GM19438 (cell line): ENCODE data around the gene XPR1.

ENCODE experiments used
- ATAC-seq: cut with Tn5 transposase; IDR thresholded peaks from one replicate; pipeline ENCODE4 v1.9.1; 2021; ENCODE audit warnings: low read depth; ENCODE audit not compliant: unreplicated experiment

XPR1 gene

DNA sequence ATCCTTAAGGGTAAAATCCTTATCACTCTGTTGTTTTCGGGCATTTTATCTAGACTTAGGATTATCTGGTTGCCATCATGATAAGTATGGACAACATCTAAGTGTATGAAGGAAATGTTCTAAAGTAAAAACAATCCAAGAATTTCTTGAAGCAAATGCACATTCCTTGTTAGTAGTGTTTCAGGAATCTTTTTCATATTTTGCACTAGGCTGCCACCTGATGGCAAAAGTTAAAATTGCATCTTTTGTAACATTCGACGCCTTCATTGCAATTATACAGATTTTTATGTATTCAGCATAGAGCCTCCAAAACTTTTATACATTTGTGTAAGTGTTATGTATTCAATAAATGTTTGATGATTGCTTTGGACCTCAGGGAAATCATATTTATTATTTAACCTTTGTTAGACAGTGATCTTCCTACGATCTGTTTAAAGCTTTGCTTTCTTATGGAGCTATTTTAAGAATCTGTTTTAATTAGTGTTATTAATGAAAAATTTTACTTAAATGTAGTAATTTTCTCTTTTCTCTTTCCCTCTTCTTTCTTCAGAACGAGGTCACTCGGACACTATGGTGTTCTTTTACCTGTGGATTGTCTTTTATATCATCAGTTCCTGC is 231.4 kb downstream of the XPR1 start:
- ATAC-seq, result no peak

DNA sequence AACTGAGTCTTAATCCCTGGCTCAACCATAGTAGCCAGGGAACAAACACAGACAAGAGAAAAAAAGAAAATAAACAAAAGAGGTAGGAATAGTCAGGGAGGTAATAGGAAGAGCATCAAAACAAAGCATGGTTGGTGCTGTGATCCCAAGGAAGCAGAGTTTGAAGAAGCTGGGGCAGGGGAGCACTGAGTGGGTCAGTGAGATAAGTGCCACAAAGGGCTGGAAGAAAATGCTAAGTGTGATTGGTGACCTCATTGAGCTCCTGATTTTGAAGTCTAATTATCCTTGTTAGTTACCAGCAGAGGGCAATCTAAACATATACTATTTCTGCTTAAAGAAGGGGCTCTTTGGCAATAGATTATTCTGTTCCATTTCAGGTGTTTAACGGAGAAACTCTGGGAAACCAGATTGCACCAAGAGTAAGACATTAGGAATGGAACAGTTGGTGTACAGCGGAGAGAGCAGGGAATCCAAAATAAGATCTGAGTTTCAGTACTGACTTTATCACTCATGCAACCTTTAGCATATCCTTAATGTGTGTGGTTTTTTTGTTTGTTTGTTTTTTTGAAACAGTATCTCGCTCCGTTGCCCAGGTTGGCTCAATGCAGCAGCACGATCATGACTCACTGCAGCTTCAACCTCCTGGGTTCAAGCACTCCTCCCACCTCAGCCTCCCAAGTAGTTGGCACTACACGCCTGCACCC is 250.1 kb downstream of the XPR1 start:
- ATAC-seq, result peak; percentile 64

DNA sequence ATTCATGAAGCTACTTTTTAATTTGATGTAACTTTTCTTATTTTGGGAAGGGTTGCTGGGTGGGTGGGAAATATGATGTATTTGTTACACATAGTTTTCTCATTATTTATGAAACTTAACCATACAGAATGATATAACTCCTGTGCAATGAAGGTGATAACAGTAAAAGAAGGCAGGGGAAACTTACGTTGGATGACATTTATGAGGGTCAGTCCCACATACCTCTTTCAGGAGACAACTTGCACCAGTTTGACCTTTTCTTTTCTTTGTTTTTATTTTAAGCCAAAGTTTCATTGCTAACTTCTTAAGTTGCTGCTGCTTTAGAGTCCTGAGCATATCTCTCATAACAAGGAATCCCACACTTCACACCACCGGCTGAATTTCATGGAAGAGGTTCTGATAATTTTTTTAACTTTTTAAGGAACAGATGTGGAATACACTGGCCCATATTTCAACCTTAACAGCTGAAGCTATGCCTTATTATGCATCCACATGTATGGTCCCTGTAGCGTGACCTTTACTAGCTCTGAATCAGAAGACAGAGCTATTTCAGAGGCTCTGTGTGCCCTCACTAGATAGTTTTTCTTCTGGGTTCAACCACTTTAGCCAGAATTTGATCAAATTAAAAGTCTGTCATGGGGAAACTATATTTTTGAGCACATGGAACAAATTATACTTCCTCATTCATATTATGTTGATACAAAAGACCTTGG is 252.9 kb downstream of the XPR1 start:
- ATAC-seq, result no peak

DNA sequence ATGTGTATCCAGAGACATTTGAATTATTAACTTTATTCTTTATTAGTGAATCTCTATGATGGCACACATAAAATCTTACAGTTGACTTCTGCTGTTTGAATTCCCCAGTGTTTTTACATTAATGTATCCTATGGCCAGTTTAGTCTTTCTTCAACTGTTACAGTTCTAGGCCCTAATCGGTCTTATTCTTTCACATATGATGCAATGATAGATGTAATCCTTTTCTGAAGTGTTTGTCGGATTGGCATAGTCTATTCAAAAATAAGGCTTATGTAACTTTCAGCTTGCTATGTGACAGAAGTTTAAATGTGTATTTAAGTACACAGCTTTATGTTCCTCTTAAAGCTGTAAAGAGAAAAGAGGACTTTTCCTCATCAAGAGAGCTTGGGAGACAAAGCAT is 254.5 kb downstream of the XPR1 start:
- ATAC-seq, result no peak

DNA sequence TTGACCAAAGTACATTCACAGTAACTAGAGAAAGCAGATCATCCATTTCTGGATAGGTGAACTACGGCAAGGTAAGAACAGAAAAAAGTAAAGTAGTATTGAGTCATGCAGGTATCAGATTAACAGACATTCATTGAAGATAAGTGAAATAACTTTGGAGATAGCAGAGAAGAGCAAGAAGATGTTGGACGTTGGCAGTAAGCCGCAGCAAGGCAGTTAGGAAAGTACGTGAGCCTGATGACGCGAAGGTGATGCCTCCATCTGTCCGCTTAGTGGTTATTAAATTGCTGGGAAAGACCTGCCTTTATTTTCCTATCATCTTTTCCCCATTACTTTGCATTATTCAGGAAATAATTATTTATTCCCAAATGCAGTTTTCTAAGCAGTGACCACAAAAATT is 256.0 kb downstream of the XPR1 start:
- no peak for ATAC-seq

DNA sequence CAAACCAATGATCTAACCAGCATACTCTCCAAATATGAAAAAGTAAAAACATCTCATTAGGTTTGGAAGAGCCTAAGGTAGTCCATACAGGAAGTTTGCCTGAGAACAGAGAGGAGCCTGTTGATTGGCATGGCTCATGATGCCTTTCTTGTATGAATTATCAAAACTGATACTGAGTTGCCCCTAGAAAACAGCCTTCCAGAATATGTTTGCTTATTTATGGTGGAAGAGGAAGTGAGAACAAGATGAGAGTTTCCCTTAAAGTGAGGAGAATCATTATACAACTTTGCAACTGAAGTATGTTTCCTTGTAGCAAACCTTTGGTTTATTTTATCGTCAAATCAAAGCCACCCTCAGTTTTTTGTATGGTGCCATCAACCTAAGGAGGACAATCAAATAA is 257.0 kb downstream of the XPR1 start:
- peak; percentile 87 for ATAC-seq

DNA sequence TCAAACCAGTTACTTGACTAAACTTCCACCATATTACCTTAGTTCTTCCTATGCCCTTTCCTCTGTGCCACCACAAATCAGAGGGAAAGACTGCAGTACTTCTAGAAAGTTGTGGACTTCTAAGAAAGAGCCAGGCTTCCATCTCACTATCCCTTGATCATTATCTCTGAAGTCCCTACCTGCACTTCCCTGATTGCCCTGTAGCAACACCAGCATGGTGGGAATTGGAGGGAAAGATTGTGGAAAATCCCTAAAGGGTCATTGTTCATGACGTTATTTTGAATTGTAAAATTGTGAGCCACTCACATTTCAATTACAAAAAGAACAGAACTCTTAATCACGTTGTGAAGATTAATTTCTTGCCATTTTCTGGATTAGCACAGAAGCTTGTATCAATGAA is 257.5 kb downstream of the XPR1 start:
- ATAC-seq, result no peak

DNA sequence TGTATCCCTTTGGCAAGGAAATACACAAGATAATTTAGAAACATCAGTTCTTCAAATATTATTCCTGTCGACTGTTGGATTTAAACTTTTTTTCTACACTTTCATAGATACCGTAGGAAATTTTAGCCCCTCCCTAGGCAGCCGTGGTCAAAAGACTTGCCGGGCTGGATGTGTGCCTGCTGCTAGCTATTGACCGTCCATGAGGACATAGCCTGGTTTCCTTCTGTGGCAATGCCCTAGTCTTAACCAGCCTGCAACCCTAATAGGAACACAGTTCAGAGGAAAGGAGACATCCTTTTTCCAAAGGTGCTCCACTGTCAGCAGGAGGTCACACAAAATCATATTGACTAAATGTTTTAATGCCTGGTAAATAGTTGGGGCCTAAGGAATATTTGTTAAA is 260.4 kb downstream of the XPR1 start:
- ATAC-seq, result no peak

DNA sequence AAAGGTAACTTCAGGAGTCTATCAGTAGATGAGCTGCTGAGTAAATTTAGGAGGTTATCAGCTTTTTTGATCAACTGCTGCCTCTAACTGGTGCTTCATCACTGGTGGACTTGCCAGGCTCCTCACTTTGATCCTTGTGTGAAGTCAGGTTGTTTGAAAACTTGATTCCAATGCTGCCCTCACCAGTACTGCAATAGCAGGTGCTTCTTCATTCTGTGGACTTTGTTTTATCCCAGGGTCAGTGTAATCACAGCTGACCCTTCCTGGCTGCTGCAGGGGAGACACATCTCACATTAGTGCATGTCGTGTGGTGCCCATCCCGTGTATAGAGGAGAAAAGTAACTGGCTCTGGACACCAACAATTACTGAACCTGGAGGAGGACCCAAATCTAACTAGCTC is 260.9 kb downstream of the XPR1 start:
- no peak for ATAC-seq

DNA sequence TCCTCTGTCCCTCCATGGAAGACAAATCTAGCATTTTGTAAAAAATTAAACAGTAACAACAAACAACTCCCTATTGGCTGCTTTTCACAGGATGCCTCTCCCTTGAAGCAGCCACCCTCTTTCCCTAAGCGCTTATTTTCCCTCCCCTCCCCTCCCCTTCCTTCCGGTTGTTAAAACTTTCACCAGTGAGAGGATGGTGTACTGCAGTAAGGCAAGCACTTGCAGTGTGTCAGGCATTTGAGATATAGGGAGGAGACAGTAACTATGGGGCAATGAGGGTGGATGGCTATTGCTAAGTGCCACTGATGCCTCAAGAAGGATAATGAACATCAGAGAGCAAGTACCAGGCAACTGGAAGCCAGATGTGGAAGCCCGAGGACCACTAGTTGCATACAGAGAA is 261.8 kb downstream of the XPR1 start:
- ATAC-seq, result no peak

DNA sequence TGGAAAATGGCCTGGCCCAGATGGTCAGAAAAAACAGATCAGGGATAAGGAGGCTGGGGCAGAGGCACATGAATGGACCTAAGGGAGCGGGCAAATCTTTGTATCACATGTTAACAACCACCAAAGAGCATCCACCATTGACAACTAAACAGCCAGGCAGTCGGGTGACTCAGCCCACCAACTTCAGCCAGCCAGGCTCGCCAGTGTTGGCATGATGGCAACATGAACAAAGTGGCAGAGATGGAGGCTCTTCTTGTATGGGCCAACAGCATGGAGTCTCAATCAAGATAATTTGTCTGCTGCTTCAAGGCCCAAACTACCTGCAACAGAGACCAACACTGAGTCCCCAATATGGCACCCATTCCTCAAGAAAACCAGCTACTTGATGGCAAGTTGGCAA is 264.3 kb downstream of the XPR1 start:
- no peak for ATAC-seq

DNA sequence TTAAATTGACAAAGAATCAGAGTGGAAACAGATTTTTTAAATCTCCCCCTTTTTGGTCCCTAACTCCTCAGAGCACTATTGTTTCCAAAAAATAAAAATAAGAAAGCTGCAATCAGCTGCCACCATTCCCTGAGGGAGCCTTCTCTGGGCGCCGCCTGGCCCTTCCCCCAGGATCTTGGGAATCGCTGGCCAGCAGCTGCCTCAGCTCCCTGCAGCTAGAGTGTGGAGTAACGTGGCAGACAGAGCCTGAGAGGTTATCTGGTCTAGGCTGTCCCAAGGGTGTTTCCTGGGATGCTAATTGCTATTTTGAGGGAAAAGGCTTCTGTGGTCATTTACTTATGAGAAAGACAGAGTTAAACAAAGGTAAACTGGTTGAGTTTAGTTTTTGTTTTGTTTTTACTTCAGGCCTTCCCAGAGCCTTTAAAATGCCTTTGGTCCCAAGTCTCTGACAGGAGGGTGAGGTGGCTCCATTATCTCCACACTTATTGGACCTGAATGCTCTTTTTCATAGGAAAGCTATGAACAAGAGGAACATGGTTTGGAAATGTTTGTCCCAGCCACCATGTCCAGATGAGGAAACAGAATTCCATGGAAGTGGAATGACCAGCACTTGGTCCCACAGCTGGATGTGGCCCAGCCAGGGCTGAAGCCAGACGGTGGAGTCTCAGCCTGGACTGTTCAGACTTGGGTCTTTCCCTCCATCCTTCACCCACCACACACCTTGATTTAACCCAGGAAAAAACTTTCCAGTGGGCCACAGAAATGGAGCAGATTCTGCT is 266.8 kb downstream of the XPR1 start:
- ATAC-seq, result no peak

DNA sequence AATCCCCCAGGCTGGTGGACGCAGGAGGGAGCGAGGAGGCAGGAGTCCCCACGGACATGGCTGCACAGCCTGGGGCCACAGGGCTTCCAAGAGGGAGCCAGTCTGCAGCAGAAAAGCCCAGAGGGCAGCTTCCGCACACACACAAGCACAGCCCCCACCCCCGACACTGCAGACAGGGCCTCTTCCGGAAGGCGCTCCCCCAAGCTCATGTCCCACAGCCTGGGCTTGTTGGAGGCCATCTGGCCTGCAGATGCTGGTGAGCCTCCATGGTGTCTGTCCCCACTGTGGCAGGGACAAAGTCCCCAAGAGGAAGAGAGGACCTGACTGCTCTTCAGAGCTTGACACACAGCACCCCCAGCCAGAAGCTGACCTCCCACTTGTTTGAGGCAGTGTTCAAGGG is 267.4 kb downstream of the XPR1 start:
- no peak for ATAC-seq

DNA sequence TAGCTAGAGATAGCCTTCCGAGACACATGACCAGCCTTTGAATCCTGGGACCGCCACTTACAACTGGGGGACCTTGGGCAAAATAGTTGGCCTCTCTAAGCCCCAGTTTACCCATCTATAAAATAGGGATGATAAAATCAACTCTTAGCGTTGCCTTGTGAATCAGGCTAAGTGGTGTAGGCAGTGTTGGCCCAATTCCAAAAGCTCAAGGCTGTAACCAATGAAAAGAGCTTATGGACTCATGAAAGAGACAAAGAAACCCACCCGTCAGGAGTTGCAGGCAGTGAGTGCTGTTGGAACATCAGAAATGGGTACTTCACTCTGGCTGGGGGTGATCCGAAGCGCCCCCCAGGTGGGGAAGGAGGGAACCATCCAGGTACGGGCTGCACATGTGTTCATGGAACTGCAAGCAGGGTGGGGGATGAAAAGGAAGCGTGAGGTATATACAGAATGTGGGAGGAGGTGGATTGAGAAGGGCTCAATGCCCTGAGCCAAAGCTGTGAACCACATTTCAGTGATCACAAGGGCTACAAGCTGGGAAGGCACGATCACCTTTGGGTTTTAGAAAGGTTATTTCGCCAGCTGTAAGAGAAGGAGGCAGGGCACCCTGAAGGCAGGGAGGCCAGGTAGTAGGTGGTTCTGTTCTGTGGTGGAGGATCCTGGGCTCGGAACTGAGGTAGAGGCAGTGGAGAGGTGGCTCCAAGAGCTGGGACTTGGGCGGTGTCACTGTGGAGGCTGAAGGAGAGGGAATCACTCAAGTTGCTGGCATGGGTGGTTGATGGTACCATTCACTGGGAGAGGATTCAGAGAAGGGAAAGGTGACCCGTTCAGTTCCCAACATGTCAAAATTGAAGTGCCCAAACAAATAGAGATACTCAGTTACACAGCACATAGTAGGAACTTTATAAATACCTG is 269.5 kb downstream of the XPR1 start:
- ATAC-seq, result no peak

DNA sequence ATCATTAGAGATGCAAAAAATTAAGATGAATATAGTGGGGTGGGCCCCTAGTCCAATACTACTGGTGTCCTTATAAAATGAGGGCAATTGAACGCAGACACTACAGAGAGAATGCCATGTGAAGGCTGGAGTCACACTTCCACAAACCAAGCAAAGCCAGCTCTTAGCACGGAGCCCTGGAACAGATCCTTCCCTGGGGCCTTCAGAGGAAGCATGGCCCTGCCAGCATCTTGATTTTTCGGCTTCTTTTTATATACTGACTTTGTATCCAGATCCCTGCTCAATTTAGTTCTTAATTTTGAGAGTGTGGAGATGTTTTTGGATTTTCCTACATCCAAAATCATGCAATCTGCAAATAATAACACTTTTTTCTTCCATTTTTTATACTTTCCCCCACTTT is 270.7 kb downstream of the XPR1 start:
- ATAC-seq, result no peak

DNA sequence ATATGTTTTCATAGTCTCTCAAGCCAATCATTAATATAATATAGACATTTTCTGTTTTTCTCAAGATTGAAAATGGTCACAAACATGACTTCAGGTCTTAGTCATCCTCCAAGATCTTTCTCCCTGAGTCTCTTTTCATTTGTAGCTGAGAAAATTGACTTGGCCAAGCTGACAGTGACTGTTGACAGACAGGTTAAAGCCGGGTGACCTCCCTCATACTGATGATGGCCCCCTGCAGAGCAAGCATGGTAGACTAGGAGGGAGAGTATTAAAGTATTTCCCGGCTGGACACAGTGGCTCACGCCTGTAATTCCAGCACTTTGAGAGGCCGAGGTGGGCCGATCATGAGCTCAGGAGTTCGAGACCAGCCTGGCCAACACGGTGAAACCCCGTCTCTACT is 274.1 kb downstream of the XPR1 start:
- no peak for ATAC-seq

DNA sequence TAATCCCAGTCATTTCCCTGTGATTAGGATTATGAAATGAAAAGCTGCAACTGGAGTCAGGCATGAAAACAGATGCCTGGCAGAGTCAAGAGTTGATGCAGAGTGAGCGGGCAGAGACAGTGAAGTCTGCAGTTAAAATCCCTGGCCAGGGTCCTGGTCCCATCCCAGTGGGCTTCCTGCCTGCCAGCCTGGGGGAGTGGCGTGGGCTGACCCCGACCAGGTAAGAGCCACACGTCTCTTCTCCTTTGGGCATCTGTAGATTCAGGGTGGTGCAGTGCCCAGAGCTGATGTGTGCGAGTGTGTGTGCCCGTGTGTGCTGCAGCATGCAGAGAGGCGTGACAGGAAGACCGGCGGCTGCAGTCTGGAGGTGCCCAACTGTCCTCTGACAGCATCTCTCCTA is 274.7 kb downstream of the XPR1 start:
- no peak for ATAC-seq

DNA sequence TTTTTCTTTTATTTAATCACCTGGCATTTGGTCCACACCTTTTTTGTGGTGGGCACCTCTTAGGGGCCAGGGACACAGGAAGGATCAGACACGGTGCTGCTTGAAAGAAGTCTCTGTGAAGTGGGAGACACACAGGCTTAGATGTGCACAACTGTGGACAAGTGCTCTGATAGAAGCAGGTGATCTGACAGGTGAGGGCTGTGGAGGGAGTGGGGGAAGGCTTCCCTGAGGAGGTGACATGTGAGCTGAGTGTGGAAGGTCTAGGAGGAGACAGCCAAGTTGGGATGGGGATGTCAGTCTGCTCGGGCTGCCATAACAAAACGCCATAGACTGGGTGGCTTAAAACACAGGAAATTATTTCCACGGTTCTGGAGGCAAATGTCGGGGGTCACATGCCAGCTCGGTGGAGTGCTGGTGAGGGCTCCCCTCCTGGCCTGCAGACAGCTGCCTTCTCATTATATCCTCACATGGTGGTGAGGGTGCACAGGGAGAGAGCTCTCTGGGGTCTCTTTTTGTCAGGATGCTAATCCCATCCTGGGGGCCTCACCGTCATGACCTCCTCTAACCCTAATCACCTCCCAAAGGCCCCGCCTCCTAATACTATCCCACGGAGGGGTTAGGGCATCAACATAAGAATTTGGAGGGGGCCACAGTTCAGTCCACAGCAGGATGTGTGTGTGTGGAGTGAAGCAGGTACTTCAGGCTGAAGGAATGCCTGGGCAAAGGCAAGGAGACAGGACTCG is 275.7 kb downstream of the XPR1 start:
- ATAC-seq, result no peak

DNA sequence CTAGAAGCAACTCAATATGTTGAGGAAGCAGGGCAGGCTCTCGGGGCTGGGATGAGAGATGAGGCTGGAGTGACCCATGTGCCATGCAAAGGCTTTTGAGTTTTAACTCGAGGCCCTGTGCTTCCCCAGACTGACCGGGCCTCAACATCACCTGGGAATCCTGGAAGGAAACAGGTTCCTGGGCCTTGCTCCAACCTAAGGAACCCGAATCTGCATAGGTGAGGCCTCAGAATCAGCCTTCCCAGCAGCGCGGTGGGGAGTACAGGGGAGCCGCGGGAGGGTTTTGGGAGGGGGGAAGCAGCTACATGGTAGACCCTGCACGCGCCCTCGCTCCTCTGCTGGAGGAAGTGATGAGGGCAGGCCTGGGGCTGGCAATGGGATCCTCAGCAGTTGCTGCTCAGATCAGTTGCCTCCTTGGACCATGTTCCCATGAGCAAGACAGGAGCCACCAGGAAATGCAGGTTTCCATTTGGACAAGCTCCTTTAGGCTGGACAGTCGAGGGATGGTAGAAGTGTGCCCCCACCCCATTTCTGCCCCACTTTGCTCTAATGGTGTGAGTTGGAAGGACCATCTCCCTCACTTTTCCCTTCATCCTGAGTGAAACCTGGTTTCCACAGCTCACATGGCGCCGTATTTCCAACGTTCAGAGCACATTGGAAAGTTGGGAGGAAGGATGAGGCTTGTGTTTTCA is 276.4 kb downstream of the XPR1 start:
- no peak for ATAC-seq
